Sigmoid colon (tissue), 7 donors: ENCODE results near the gene MAEL. TPM values are rescaled to one million over a fixed set of nuclear protein-coding genes. Genes with fewer than 3 reads are reported as not detected.

ENCODE experiments used
- DNase-seq: peaks from one replicate; pipeline ENCODE4 v3.0.0-alpha.2; 2019
- H3K27ac ChIP-seq, 4 donors: fragments of 200-600 bp; sonication (generic); one replicate each; pipeline ENCODE4 v1.5.1; 2016 to 2019; ENCODE audit warnings: mild to moderate bottlenecking in 1 of 4
- H3K27me3 ChIP-seq, 3 donors: fragments of 200-600 bp; sonication (generic); one replicate each; pipeline ENCODE4 v1.5.1; 2019; ENCODE audit warnings: mild to moderate bottlenecking in 1 of 3
- H3K36me3 ChIP-seq, 4 donors: fragments of 200-600 bp; sonication (generic); one replicate each; pipeline ENCODE4 v1.5.1; 2016 to 2019
- H3K4me1 ChIP-seq, 4 donors: fragments of 200-600 bp; sonication (generic); one replicate each; pipeline ENCODE4 v1.5.1; 2017 to 2019
- H3K4me3 ChIP-seq, 4 donors: fragments of 200-600 bp; sonication (generic); one replicate each; pipeline ENCODE4 v1.5.1; 2017 to 2019; ENCODE audit warnings: mild to moderate bottlenecking in 2 of 4, moderate library complexity in 1 of 4
- H3K9me3 ChIP-seq, 4 donors: fragments of 200-600 bp in 3 of 4; sonication (generic) in 3 of 4; one replicate each; pipeline versions ENCODE4 v1.5.1 to v1.6.1; 2013 to 2019
- EP300 ChIP-seq, 4 donors: sonication (generic); formaldehyde crosslinking; IDR thresholded peaks; one replicate each; pipeline ENCODE4 v1.6.1; 2017; ENCODE audit warnings: antibody characterized with exemption in 4 of 4
- POLR2A ChIP-seq, 2 donors: fragments of 450-650 bp; IDR thresholded peaks; one replicate each; pipeline ENCODE4 v1.6.1; 2016; ENCODE audit warnings: antibody characterized with exemption in 2 of 2, mild to moderate bottlenecking in 2 of 2, moderate library complexity in 2 of 2
- POLR2AphosphoS5 ChIP-seq, 4 donors: sonication (generic); formaldehyde crosslinking; IDR thresholded peaks; one replicate each; pipeline ENCODE4 v1.6.1; 2017; ENCODE audit warnings: antibody characterized with exemption in 4 of 4
- WGBS, 2 donors: extraction: QIAGEN DNeasy Blood & Tissue Kit; methylation state at CpG; one replicate each; pipeline ENCODE4 v1.1.7; 2013; 5-methylcytosine and 5-hydroxymethylcytosine counted together
- intact Hi-C: fragments of 100-400 bp; cut with DNase I; formaldehyde crosslinking; loops from one replicate; pipeline ENCODE4 v1.15.1; 2023
- polyA plus RNA-seq, 3 donors: library from polyadenylated mRNA; stranded (reverse); fragments of 200-250 nt; gene quantifications; one replicate each; pipeline ENCODE4 v1.2.3, GENCODE V29; 2013
- total RNA-seq, 4 donors: library from RNA; depleted of rRNA; stranded (reverse); fragments of >200 nt; gene quantifications; one replicate each; pipeline ENCODE4 v1.1.0, GENCODE V29; 2016
- TF ChIP-seq, protein P1 (sequence below), 4 experiments: fragments of 450-650 bp in 3 of 4; fragments of 200-600 bp in 1 of 4; IDR thresholded peaks; one replicate each; pipeline ENCODE4 v1.5.1; 2016 to 2019; ENCODE audit warnings: antibody characterized with exemption in 4 of 4, mild to moderate bottlenecking in 3 of 4, moderate library complexity in 2 of 4
- donor health status: healthy with polysubstance abuse.
- donor health status: Bipolar disorder and iron deficiency.
- donor health status: healthy.

The MAEL gene
- total and polyA plus RNA-seq, 7 donors: 0.07 to 1.6 (median 1.1) TPM; not detected in 1

DNA sequence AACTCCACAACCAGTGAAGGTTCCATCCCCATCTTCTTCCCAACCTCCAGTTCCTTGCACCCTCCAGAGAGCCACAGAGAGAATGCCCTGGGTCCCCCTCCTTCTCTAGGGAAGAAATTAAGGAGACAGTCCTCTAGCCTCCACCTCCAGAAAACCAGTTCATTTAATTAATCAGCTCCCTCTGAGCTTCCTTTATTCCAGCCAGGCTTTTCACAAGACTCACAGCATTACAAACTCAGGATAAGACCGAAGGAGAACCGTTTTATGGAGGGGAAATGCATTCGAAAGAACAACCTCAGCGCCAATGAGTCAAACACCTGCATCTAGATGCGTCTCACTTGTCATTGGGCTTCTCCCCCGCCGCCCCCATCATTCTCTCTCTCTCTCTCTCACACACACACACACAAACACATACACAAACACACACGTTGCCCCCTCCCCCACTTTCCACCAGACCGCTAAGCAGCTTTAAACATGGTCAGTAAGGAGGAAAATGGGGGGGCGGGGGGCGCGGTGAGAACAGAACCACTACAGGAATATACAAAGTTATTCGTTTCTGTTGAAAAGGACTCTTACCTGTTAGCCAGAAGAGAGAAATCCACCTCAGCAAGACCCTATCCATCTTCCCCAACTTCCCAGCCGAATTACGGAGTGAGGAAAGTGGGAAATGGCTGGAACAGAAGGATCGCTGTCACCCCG is 14.3 kb upstream of the MAEL start:
- H3K9me3 ChIP-seq: no peaks in the 10 kb centered on the region
- TF ChIP-seq POLR2AphosphoS5 (IDR thresholded peaks at IDR 0.05): no peak
- TF ChIP-seq, protein P1, sequence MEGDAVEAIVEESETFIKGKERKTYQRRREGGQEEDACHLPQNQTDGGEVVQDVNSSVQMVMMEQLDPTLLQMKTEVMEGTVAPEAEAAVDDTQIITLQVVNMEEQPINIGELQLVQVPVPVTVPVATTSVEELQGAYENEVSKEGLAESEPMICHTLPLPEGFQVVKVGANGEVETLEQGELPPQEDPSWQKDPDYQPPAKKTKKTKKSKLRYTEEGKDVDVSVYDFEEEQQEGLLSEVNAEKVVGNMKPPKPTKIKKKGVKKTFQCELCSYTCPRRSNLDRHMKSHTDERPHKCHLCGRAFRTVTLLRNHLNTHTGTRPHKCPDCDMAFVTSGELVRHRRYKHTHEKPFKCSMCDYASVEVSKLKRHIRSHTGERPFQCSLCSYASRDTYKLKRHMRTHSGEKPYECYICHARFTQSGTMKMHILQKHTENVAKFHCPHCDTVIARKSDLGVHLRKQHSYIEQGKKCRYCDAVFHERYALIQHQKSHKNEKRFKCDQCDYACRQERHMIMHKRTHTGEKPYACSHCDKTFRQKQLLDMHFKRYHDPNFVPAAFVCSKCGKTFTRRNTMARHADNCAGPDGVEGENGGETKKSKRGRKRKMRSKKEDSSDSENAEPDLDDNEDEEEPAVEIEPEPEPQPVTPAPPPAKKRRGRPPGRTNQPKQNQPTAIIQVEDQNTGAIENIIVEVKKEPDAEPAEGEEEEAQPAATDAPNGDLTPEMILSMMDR (IDR thresholded peaks at IDR 0.05): no peak
- no peak for TF ChIP-seq POLR2A (IDR thresholded peaks at IDR 0.05)
- no peak for TF ChIP-seq EP300 (IDR thresholded peaks at IDR 0.05)
- peak overlapping the region; percentile 42 to 86 (median 77) for H3K4me3 ChIP-seq
- peak overlapping the region; percentile 40 to 85 (median 68) for H3K27ac ChIP-seq
- intact Hi-C loops: loop anchor here (2.0 to 5.0 kb wide), 5 partner anchors 52 to 1277 kb away; partner anchors contain the start of gene ALDH9A1
- 1% methylated on average over 17 of the region's 17 CpGs for WGBS, 2 donors
- DNase-seq: no peak
- H3K4me1 ChIP-seq: peaks cover 0 to 26% (median 15%) of the 10 kb centered on the region in 4 donors
- H3K27me3 ChIP-seq: no peaks in the 10 kb centered on the region
- H3K36me3 ChIP-seq: no peaks in the 10 kb centered on the region

DNA sequence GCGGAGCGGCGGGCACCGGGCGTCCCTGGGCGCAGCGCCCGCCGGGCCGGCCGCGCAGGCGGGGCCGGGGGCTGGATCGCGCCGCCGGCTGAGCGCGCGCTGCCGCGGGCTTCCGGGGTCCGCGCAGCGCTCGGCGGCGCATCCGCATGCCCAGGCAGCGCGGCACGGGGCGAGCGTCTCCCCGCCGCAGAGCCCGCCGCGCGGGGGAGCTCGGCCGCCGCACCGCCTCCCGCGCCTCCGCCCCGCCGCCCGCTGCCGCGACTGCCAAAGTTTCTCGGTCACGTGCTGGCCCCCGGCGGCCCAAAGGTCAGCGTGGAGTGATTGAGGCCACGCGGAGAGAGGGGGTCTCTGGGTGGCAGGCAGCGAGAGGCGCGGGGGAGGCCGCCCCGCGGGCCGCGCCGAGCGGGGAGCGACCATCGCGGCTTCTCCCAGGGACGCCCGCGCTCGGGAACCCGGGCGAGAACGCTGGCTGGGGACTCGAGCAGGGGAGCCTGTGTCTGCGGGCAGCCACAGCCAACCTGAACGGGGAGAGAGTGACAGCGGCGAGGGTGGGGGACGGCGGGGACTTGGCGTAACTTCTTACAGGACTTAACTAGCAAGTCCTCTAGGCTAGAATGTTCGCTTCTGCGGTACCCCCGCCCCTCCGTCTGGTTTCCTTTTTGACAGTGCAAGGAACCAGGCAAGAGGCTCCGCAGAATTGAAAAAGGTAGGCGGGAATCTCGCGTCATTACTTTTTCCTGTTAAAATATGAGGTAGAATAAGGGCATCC is 13.5 kb upstream of the MAEL start, which contains the start of gene ILDR2:
Gene ILDR2 (minus strand): TSS at position 180 of the 769 bp plus-strand sequence. CDS start 272 bp downstream, outside the sequence.
- Histone ChIP-seq H3K27me3 (no peaks in the 10 kb centered on the region), H3K27ac (peak within 1 kb of the TSS; percentile 81 to 88 (median 86)), H3K9me3 (no peaks in the 10 kb centered on the region), H3K36me3 (no peaks in the 10 kb centered on the region), H3K4me1 (peaks cover 0 to 26% (median 15%) of the 10 kb centered on the region in 4 donors), H3K4me3 (peak within 1 kb of the TSS; percentile 70 to 86 (median 82))
- TF ChIP-seq POLR2A (IDR thresholded peaks at IDR 0.05): no peak
- TF ChIP-seq EP300 (IDR thresholded peaks at IDR 0.05): no peak
- no peak for TF ChIP-seq POLR2AphosphoS5 (IDR thresholded peaks at IDR 0.05)
- TF ChIP-seq, protein P1 (IDR thresholded peaks at IDR 0.05): no peak
- 0 to 1% methylated on average over 97 of the region's 97 CpGs for WGBS, 2 donors
- DNase-seq: peak; percentile 81
- intact Hi-C loops: loop anchor here (2.0 to 5.0 kb wide), 4 partner anchors 63 to 1278 kb away; partner anchors contain the start of gene ALDH9A1

DNA sequence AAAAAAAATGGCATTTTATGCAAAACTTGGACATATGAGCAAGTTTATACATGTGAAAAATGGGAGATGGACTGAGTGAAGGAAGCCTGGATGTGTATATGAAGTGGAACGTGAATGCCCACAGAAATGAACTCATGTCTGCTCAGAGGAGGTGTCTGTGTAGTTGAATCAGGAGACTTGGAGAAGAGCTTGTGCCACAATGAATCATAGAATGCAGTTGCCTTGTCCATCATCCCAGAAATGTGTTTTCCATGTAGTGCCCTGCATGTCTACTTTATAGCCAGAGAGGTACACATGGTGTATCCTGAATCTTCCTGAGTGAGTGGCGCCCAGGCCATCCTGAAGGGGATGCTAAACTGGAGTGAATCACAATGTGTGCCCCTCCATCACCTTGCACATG is 11.1 kb upstream of the MAEL start:
- intact Hi-C loops: loop anchor here (5.0 kb wide), 3 partner anchors 66 to 1281 kb away; partner anchors contain the start of gene ALDH9A1
- 93 to 97% methylated on average over 2 of the region's 2 CpGs for WGBS, 2 donors
- no peaks in the 10 kb centered on the region for H3K27me3 ChIP-seq
- H3K27ac ChIP-seq: no peak overlapping the region
- no peak for TF ChIP-seq EP300 (IDR thresholded peaks at IDR 0.05)
- no peak for TF ChIP-seq POLR2AphosphoS5 (IDR thresholded peaks at IDR 0.05)
- TF ChIP-seq POLR2A (IDR thresholded peaks at IDR 0.05): no peak
- TF ChIP-seq, protein P1 (IDR thresholded peaks at IDR 0.05): no peak
- no peak for DNase-seq
- H3K36me3 ChIP-seq: no peaks in the 10 kb centered on the region
- H3K4me1 ChIP-seq: peaks cover 0 to 26% (median 13%) of the 10 kb centered on the region in 4 donors
- H3K9me3 ChIP-seq: no peaks in the 10 kb centered on the region
- no peak overlapping the region for H3K4me3 ChIP-seq

DNA sequence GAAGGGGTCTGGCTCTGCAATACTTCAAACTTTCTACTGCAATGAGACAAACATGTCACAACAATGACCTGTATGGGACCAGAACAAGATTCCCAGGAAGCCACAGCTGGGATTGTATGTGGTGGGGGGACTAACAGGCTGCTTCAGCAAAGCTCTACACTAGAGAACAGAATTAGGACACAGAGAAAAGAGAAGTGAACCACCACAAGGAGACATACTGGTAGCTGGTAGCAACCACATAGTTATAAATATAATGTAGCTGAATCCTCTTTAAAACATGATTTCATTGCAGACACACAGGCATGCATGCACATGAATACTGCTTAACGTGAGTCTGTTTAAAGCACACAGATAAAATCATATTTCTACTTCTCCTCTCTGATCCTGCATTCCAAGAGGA is 10.3 kb upstream of the MAEL start:
- TF ChIP-seq POLR2A (IDR thresholded peaks at IDR 0.05) (no peak), POLR2AphosphoS5 (IDR thresholded peaks at IDR 0.05) (no peak), EP300 (IDR thresholded peaks at IDR 0.05) (no peak)
- TF ChIP-seq, protein P1 (IDR thresholded peaks at IDR 0.05): no peak
- no peak for DNase-seq
- no peaks in the 10 kb centered on the region for H3K27me3 ChIP-seq
- H3K36me3 ChIP-seq: no peaks in the 10 kb centered on the region
- H3K9me3 ChIP-seq: no peaks in the 10 kb centered on the region
- H3K4me1 ChIP-seq: peaks cover 0 to 18% (median 9%) of the 10 kb centered on the region in 4 donors
- no peak overlapping the region for H3K4me3 ChIP-seq
- H3K27ac ChIP-seq: no peak overlapping the region
- 52% methylated on average over 1 of the region's 1 CpG for WGBS, 2 donors
- intact Hi-C loops: loop anchor here (5.0 kb wide), 3 partner anchors 67 to 1282 kb away; partner anchors contain the start of gene ALDH9A1
